M059J (cell line): ENCODE measurements around the gene EEA1. TPM values are rescaled to one million over a fixed set of nuclear protein-coding genes. Genes with fewer than 3 reads are reported as not detected.
"Not testable (repeated sequence)": the region's sequence is repeated elsewhere in the genome, so short reads cannot be mapped to it uniquely, and the experiment has no call there.

Source experiments
- DNase-seq: peaks from one replicate; pipeline ENCODE4 v3.0.0-alpha.2; 2012; ENCODE audit warnings: low read depth
- total RNA-seq: library from RNA; depleted of rRNA; stranded (reverse); fragments of >200 nt; shearing (Covaris generic); gene quantifications from 2 replicates; pipeline ENCODE4 v1.2.3, GENCODE V29; 2014

EEA1 gene
- total RNA-seq, 1 experiment from 2014 or later = 8.0 TPM

GRCh38 chr12:92810370-92810769 lies 118.7 kb downstream of the EEA1 start:
- no peak for DNase-seq

DNA sequence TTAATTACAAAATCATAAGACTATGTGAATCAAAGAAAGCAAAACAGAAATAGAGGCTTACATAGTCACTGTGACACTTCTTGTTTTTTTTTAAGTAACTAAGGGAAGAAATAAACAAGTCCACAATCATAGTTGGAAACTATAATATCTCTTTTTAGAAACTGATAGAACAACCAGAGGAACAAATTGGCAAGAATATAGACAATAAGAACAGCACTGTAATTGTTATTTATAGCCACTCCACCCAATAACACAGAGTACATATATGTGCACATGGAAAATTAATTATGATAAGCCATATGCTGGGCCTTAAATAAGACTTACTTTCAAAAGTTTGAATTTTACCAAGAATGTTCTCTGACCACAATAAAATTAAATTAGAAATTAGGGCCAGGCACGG lies 125.2 kb downstream of the EEA1 start:
- no peak for DNase-seq

GRCh38 chr12:92802906-92803305 lies 126.2 kb downstream of the EEA1 start:
- DNase-seq = no peak

DNA sequence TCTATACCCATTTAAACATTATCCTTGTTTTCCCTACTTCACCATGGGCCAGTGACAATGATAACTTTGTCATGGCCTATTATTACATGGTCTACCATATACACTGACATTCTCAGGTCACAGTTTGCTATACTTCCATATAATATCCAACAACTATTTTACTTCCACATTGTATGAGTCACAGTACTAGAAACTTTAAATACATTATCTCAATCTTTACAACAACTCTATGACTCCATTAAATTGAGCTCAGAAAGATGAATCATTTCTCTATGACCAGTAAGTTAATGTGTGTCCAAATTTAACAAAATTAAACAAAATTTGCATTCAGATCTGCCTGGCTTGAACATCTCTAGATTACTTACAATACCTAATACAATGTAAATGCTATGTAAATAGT lies 132.4 kb downstream of the EEA1 start:
- DNase-seq = peak; percentile 1

- no peak for DNase-seq
Observed at GRCh38 chr12:92794814-92795213, 134.3 kb downstream of the EEA1 start.

DNA sequence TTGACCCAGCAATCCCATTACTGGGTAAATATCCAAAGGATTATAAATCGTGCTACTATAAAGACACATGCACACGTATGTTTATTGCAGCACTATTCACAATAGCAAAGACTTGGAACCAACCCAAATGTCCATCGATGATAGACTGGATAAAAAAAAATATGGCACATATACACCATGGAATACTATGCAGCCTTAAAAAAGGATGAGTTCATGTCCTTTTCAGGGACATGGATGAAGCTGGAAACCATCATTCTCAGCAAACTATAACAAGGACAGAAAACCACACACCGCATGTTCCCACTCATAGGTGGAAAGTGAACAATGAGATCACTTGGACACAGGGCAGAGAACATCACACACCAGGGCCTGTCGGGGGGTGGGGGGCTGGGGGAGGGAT lies 134.7 kb downstream of the EEA1 start:
- not testable (repeated sequence) for DNase-seq

DNA sequence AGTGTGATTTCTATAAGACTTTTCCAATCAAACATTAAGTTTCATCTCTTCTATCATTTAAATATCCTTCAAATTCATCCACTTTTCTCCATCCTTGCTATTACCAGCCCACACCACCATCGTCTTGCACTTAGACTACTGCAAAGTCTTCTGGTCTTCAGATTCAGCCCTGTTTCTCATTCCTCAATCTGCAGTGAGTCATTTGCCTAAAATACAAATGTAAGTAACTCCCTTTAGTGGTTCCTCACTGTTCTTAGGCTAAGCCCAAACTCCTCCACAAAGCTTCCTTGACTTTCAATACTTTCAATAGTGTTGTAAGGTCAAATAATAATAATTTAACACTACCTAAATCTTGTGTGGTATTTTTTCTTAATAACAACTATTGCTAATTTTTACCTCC lies 143.1 kb downstream of the EEA1 start:
- no peak for DNase-seq

- DNase-seq = no peak
Observed at GRCh38 chr12:92785563-92785950, 143.5 kb downstream of the EEA1 start.

- peak; percentile 79 for DNase-seq
Observed at GRCh38 chr12:92784797-92785562, 144.1 kb downstream of the EEA1 start.

DNA sequence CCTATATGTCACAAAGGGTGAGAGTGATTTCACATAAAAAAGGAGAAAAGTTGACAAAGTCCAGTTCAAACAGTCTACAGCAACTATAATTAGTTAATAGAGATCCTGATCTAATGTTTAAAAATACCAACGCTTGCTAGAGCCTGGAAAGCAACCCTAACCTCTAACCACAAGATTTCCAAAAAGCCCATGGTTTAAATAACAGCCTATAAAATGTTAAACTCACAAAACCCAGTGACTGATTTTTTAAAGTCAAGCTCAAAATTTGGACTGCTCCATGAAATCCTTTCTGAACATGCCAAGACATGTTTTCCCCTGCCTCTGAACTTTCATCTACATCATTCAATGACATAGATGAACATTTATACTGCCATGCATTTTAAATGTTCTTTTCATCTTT lies 144.7 kb downstream of the EEA1 start:
- DNase-seq = no peak

DNA sequence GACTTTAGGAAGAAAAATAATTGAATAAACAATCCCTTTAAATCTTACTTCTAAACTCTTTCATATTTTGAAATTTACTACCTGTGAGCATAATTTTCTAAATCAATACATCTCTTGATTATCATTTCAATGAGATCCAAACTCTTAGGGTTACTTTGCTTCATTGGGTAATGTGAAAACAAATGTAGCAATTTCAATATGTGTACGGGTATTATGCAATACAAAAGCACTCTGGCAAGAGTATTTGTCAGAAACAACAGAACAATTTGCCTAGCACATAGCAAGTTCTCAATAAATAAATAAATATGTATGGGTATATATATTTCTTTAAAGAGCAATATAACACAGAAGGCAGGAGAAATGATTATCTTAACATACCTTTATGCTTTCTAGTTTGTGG lies 149.2 kb downstream of the EEA1 start:
- DNase-seq = no peak

DNA sequence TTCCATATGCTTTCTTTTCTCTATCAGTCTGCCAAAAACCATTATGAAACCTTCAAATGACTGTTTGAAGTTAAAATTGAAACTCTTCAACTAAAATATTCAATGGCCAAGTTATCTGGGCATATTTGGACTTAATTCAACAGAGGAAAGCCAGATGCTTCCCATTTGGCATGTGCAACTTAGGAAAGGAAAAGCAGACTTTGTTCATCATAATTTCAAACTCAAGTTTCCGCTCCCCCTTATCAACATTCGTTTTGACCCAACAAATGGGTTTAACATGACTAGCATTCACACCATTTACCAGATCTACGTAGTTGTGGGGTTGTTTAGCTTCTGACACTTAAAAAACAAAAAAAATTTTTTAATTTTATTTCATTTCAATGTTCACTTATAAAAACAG lies 150.6 kb downstream of the EEA1 start:
- no peak for DNase-seq

DNA sequence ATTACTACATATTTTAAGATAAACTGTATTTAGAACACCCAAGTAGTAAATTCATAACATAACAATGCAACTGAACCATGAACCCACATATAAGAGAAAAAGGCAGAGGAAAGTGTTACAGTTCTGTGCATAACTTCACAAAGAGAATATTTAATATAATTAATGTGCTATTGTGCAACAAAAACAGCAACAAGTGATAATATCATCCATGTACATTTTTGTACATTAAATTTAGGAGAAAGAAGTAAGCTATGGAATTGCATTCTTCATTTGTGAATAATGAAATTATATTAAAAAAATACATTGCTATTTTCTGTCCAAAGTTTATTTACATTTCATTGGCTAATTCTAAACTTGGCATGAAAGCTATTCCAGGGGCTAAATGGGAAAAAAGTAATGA lies 153.7 kb downstream of the EEA1 start:
- no peak for DNase-seq

- no peak for DNase-seq
Observed at GRCh38 chr12:92771001-92771400, 158.1 kb downstream of the EEA1 start.

- no peak for DNase-seq
Observed at GRCh38 chr12:92769124-92769901, 159.8 kb downstream of the EEA1 start.

- no peak for DNase-seq
Observed at GRCh38 chr12:92765871-92766270, 163.2 kb downstream of the EEA1 start.

- DNase-seq = no peak
Observed at GRCh38 chr12:92764831-92765230, 164.3 kb downstream of the EEA1 start.

- DNase-seq = no peak
Observed at GRCh38 chr12:92762773-92763172, 166.3 kb downstream of the EEA1 start.

DNA sequence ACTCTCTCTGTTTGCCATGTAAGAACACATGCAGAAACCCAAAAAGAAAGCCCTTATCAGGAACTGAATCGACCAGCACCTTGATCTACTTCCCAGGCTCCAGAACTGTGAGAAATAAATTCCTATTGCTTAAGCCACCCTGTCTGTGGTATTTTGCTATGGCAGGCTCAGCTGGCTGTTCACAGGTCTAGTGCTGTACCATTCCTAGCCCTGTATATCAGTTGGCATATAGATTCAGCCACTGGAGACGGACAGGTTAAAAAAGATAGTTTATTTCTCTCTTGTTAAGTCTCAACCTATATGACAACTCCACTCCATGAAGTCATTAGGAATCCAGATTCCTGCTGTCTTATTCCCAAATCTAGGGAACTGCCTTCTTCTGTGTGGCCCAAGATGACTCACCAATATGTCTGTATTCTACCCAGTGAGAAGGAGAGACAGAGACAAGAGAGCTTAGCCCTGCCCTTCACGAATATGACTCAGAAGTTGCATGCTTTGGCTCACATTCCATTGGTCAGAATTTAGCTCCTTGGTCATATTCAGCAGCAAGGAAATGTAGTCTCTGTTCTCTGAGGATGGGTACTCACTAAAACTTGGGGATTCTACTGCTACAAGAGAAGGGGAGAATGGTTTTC lies 169.3 kb downstream of the EEA1 start:
- DNase-seq = peak; percentile 94

- no peak for DNase-seq
Observed at GRCh38 chr12:92757597-92758121, 171.4 kb downstream of the EEA1 start.

- DNase-seq = no peak
Observed at GRCh38 chr12:92756898-92757596, 172.0 kb downstream of the EEA1 start.
